Activated T-helper 1 cell treated with Interleukin-2 at 50 U/mL for 16 hours (primary cell): Measurements from ENCODE around the gene ZNF431.
"Not testable (repeated sequence)": the region's sequence is repeated elsewhere in the genome, so short reads cannot be mapped to it uniquely, and the experiment has no call there.

ENCODE experiments used
- DNase-seq: peaks from one replicate; pipeline ENCODE4 v3.0.0-alpha.2; 2020; ENCODE audit warnings: low read depth

Gene ZNF431

GRCh38 chr19:21147540-21147939, 5.7 kb downstream of the ZNF431 start:
- no peak for DNase-seq

- DNase-seq = no peak
Observed at GRCh38 chr19:21148681-21149080, 6.8 kb downstream of the ZNF431 start.

GRCh38 chr19:21149877-21150276, 8.0 kb downstream of the ZNF431 start:
- no peak for DNase-seq

GRCh38 chr19:21151460-21151859, 9.6 kb downstream of the ZNF431 start:
- DNase-seq = no peak

GRCh38 chr19:21158523-21159135, 16.8 kb downstream of the ZNF431 start:
- no peak for DNase-seq

- DNase-seq = no peak
Observed at GRCh38 chr19:21164541-21164940, 22.7 kb downstream of the ZNF431 start.

GRCh38 chr19:21166436-21166835, 24.6 kb downstream of the ZNF431 start:
- DNase-seq = no peak

- no peak for DNase-seq
Observed at GRCh38 chr19:21197590-21198295, 55.9 kb downstream of the ZNF431 start.

GRCh38 chr19:21202865-21203494, 61.1 kb downstream of the ZNF431 start:
- no peak for DNase-seq

GRCh38 chr19:21210037-21210621, 68.3 kb downstream of the ZNF431 start:
- no peak for DNase-seq

- no peak for DNase-seq
Observed at GRCh38 chr19:21221693-21222092, 79.9 kb downstream of the ZNF431 start.

GRCh38 chr19:21229938-21230337, 88.1 kb downstream of the ZNF431 start:
- not testable (repeated sequence) for DNase-seq

GRCh38 chr19:21233691-21234090, 91.9 kb downstream of the ZNF431 start:
- DNase-seq = no peak

GRCh38 chr19:21236751-21237150, 94.9 kb downstream of the ZNF431 start:
- not testable (repeated sequence) for DNase-seq

GRCh38 chr19:21238670-21239069, 96.8 kb downstream of the ZNF431 start:
- no peak for DNase-seq
